Memory B cell (primary cell): ENCODE results near the gene RPSA.
A peak's percentile ranks its signal among the peaks of the same experiment; 100 is the strongest.

Experiments used
- ATAC-seq: fragments of 150-1000 bp; cut with Tn5 transposase; 2 replicates; pipeline ENCODE4 v1.10.0; 2021; ENCODE audit warnings: low read depth, mild to moderate bottlenecking, moderate library complexity
- DNase-seq, 2 donors: peaks; one replicate each; pipeline ENCODE4 v3.0.0; 2022; ENCODE audit warnings: low spot score in 2 of 2
- H3K27ac Mint-ChIP-seq: one replicate; pipeline ENCODE4 v1.8.0; 2022; ENCODE audit warnings: mild to moderate bottlenecking, moderate library complexity, mixed read lengths
- H3K27me3 Mint-ChIP-seq: one replicate; pipeline ENCODE4 v1.8.0; 2022; ENCODE audit warnings: mixed read lengths
- H3K36me3 Mint-ChIP-seq: one replicate; pipeline ENCODE4 v1.8.0; 2022; ENCODE audit warnings: mild to moderate bottlenecking, mixed read lengths
- H3K4me1 Mint-ChIP-seq: one replicate; pipeline ENCODE4 v1.8.0; 2022; ENCODE audit warnings: mixed read lengths
- H3K4me3 Mint-ChIP-seq: one replicate; pipeline ENCODE4 v1.8.0; 2022; ENCODE audit warnings: mild to moderate bottlenecking, moderate library complexity, mixed read lengths
- H3K9me3 Mint-ChIP-seq: one replicate; pipeline ENCODE4 v1.8.0; 2022; ENCODE audit warnings: mixed read lengths

RPSA gene

GRCh38 chr3:39383881-39384664 lies 22.4 kb upstream of the RPSA start:
- peak overlapping the region; percentile 98 for H3K4me3 Mint-ChIP-seq
- peaks cover 7% of the 10 kb centered on the region for H3K36me3 Mint-ChIP-seq
- H3K27me3 Mint-ChIP-seq = no peaks in the 10 kb centered on the region
- H3K4me1 Mint-ChIP-seq = peaks cover 34% of the 10 kb centered on the region
- DNase-seq (peak; percentile 90 to 91), ATAC-seq (peak; percentile 81)
- no peaks in the 10 kb centered on the region for H3K9me3 Mint-ChIP-seq
- peak overlapping the region; percentile 97 for H3K27ac Mint-ChIP-seq

- no peak for DNase-seq
- ATAC-seq = no peak
- Mint-ChIP-seq H3K27me3 (no peaks in the 10 kb centered on the region), H3K4me1 (peaks cover 39% of the 10 kb centered on the region), H3K27ac (no peak overlapping the region), H3K36me3 (peaks cover 9% of the 10 kb centered on the region), H3K4me3 (peak overlapping the region; percentile 98), H3K9me3 (no peaks in the 10 kb centered on the region)
Measured at GRCh38 chr3:39384665-39385000, 21.9 kb upstream of the RPSA start.

- Mint-ChIP-seq H3K36me3 (peaks cover 13% of the 10 kb centered on the region), H3K4me3 (peak overlapping the region; percentile 6), H3K4me1 (peaks cover 45% of the 10 kb centered on the region), H3K9me3 (no peaks in the 10 kb centered on the region), H3K27me3 (no peaks in the 10 kb centered on the region), H3K27ac (peak overlapping the region; percentile 4)
- ATAC-seq = no peak
- no peak for DNase-seq
Measured at GRCh38 chr3:39385456-39386090, 20.9 kb upstream of the RPSA start.

- Mint-ChIP-seq H3K4me1 (peaks cover 49% of the 10 kb centered on the region), H3K27me3 (no peaks in the 10 kb centered on the region), H3K4me3 (no peak overlapping the region), H3K27ac (peak overlapping the region; percentile 82), H3K9me3 (no peaks in the 10 kb centered on the region), H3K36me3 (peaks cover 18% of the 10 kb centered on the region)
- no peak for ATAC-seq
- no peak for DNase-seq
Measured at GRCh38 chr3:39386318-39386717, 20.2 kb upstream of the RPSA start.

GRCh38 chr3:39387411-39387975 lies 19.0 kb upstream of the RPSA start:
- peaks cover 49% of the 10 kb centered on the region for H3K4me1 Mint-ChIP-seq
- peak overlapping the region; percentile 15 for H3K4me3 Mint-ChIP-seq
- H3K27me3 Mint-ChIP-seq = no peaks in the 10 kb centered on the region
- H3K27ac Mint-ChIP-seq = peak overlapping the region; percentile 82
- no peaks in the 10 kb centered on the region for H3K9me3 Mint-ChIP-seq
- peaks cover 25% of the 10 kb centered on the region for H3K36me3 Mint-ChIP-seq
- DNase-seq (no peak), ATAC-seq (no peak)

GRCh38 chr3:39388153-39388552 lies 18.4 kb upstream of the RPSA start:
- Mint-ChIP-seq H3K27me3 (no peaks in the 10 kb centered on the region), H3K4me1 (peaks cover 49% of the 10 kb centered on the region), H3K9me3 (no peaks in the 10 kb centered on the region), H3K4me3 (no peak overlapping the region), H3K36me3 (peaks cover 25% of the 10 kb centered on the region), H3K27ac (peak overlapping the region; percentile 82)
- DNase-seq (no peak), ATAC-seq (no peak)

GRCh38 chr3:39388741-39389248 lies 17.7 kb upstream of the RPSA start:
- ATAC-seq (peak; percentile 15), DNase-seq (no peak)
- H3K4me3 Mint-ChIP-seq = peak overlapping the region; percentile 64
- peaks cover 49% of the 10 kb centered on the region for H3K4me1 Mint-ChIP-seq
- H3K9me3 Mint-ChIP-seq = no peaks in the 10 kb centered on the region
- H3K27me3 Mint-ChIP-seq = no peaks in the 10 kb centered on the region
- peak overlapping the region; percentile 82 for H3K27ac Mint-ChIP-seq
- H3K36me3 Mint-ChIP-seq = peaks cover 26% of the 10 kb centered on the region

GRCh38 chr3:39390181-39390580 lies 16.3 kb upstream of the RPSA start:
- Mint-ChIP-seq H3K9me3 (no peaks in the 10 kb centered on the region), H3K27me3 (no peaks in the 10 kb centered on the region), H3K4me1 (peaks cover 46% of the 10 kb centered on the region), H3K36me3 (peaks cover 37% of the 10 kb centered on the region), H3K4me3 (peak overlapping the region; percentile 40), H3K27ac (peak overlapping the region; percentile 57)
- ATAC-seq (no peak), DNase-seq (no peak)

GRCh38 chr3:39396690-39397089 lies 9.8 kb upstream of the RPSA start:
- H3K9me3 Mint-ChIP-seq = no peaks in the 10 kb centered on the region
- DNase-seq (no peak), ATAC-seq (no peak)
- H3K4me1 Mint-ChIP-seq = no peaks in the 10 kb centered on the region
- H3K36me3 Mint-ChIP-seq = peaks cover 41% of the 10 kb centered on the region
- no peak overlapping the region for H3K4me3 Mint-ChIP-seq
- no peaks in the 10 kb centered on the region for H3K27me3 Mint-ChIP-seq
- H3K27ac Mint-ChIP-seq = no peak overlapping the region

- Mint-ChIP-seq H3K4me3 (no peak overlapping the region), H3K36me3 (peaks cover 36% of the 10 kb centered on the region), H3K4me1 (no peaks in the 10 kb centered on the region), H3K27ac (peak overlapping the region; percentile 35), H3K9me3 (no peaks in the 10 kb centered on the region), H3K27me3 (no peaks in the 10 kb centered on the region)
- no peak for ATAC-seq
- DNase-seq = no peak
Measured at GRCh38 chr3:39398700-39399099, 7.8 kb upstream of the RPSA start.

- no peaks in the 10 kb centered on the region for H3K4me1 Mint-ChIP-seq
- H3K36me3 Mint-ChIP-seq = peaks cover 20% of the 10 kb centered on the region
- no peak for ATAC-seq
- H3K27ac Mint-ChIP-seq = no peak overlapping the region
- H3K27me3 Mint-ChIP-seq = no peaks in the 10 kb centered on the region
- H3K9me3 Mint-ChIP-seq = no peaks in the 10 kb centered on the region
- no peak overlapping the region for H3K4me3 Mint-ChIP-seq
- DNase-seq = no peak
Measured at GRCh38 chr3:39401983-39402382, 4.5 kb upstream of the RPSA start.

- no peak overlapping the region for H3K4me3 Mint-ChIP-seq
- DNase-seq (no peak), ATAC-seq (no peak)
- no peaks in the 10 kb centered on the region for H3K9me3 Mint-ChIP-seq
- no peaks in the 10 kb centered on the region for H3K27me3 Mint-ChIP-seq
- peaks cover 16% of the 10 kb centered on the region for H3K4me1 Mint-ChIP-seq
- H3K27ac Mint-ChIP-seq = no peak overlapping the region
- peaks cover 18% of the 10 kb centered on the region for H3K36me3 Mint-ChIP-seq
Measured at GRCh38 chr3:39404943-39405686, 1.4 kb upstream of the RPSA start.

GRCh38 chr3:39405687-39406367 lies 693 bp upstream of the RPSA start:
- no peaks in the 10 kb centered on the region for H3K27me3 Mint-ChIP-seq
- DNase-seq (no peak), ATAC-seq (no peak)
- H3K4me1 Mint-ChIP-seq = peaks cover 19% of the 10 kb centered on the region
- no peaks in the 10 kb centered on the region for H3K9me3 Mint-ChIP-seq
- H3K36me3 Mint-ChIP-seq = peaks cover 18% of the 10 kb centered on the region
- peak overlapping the region; percentile 94 for H3K4me3 Mint-ChIP-seq
- peak overlapping the region; percentile 91 for H3K27ac Mint-ChIP-seq
